Measurements from ENCODE around the gene TMEM117. TPM values are rescaled to one million over a fixed set of nuclear protein-coding genes. Genes with fewer than 3 reads are reported as not detected.
"Not testable (repeated sequence)": the region's sequence is repeated elsewhere in the genome, so short reads cannot be mapped to it uniquely, and the experiment has no call there.

TMEM117 gene
- polyA plus RNA-seq, 1 donor, result 8.5 TPM

- no peak for DNase-seq
Measured at GRCh38 chr12:44229846-44230245, 394.0 kb downstream of the TMEM117 start.

- no peak for DNase-seq
Measured at GRCh38 chr12:44235674-44236073, 399.8 kb downstream of the TMEM117 start.

GRCh38 chr12:44240186-44240585, 404.3 kb downstream of the TMEM117 start:
- no peak for DNase-seq

GRCh38 chr12:44245932-44246331, 410.1 kb downstream of the TMEM117 start:
- DNase-seq, result no peak

GRCh38 chr12:44246482-44247105, 410.7 kb downstream of the TMEM117 start:
- no peak for DNase-seq

GRCh38 chr12:44247588-44247987, 411.7 kb downstream of the TMEM117 start:
- DNase-seq, result no peak

- DNase-seq, result no peak
Measured at GRCh38 chr12:44248436-44248835, 412.6 kb downstream of the TMEM117 start.

- not testable (repeated sequence) for DNase-seq
Measured at GRCh38 chr12:44250440-44250839, 414.6 kb downstream of the TMEM117 start.

GRCh38 chr12:44253338-44253856, 417.5 kb downstream of the TMEM117 start:
- DNase-seq, result no peak

GRCh38 chr12:44258246-44258645, 422.4 kb downstream of the TMEM117 start:
- DNase-seq, result no peak

GRCh38 chr12:44259890-44260289, 424.0 kb downstream of the TMEM117 start:
- no peak for DNase-seq

- no peak for DNase-seq
Measured at GRCh38 chr12:44260581-44260980, 424.7 kb downstream of the TMEM117 start.

GRCh38 chr12:44285321-44285960, 449.6 kb downstream of the TMEM117 start:
- no peak for DNase-seq

- no peak for DNase-seq
Measured at GRCh38 chr12:44286336-44286735, 450.5 kb downstream of the TMEM117 start.

- no peak for DNase-seq
Measured at GRCh38 chr12:44286821-44287505, 451.1 kb downstream of the TMEM117 start.

GRCh38 chr12:44287545-44287944, 451.7 kb downstream of the TMEM117 start:
- no peak for DNase-seq

GRCh38 chr12:44294649-44295048, 458.8 kb downstream of the TMEM117 start:
- DNase-seq, result no peak

GRCh38 chr12:44295958-44296623, 460.2 kb downstream of the TMEM117 start:
- DNase-seq, result no peak

GRCh38 chr12:44296624-44297197, 460.8 kb downstream of the TMEM117 start:
- DNase-seq, result no peak

GRCh38 chr12:44299524-44299923, 463.6 kb downstream of the TMEM117 start:
- DNase-seq, result no peak

GRCh38 chr12:44307506-44308168, 471.8 kb downstream of the TMEM117 start:
- no peak for DNase-seq

GRCh38 chr12:44313188-44313587, 477.3 kb downstream of the TMEM117 start:
- DNase-seq, result no peak
